LNCaP clone FGC (cell line): ENCODE data around the gene COQ8A.
"Not testable (repeated sequence)": the region's sequence is repeated elsewhere in the genome, so short reads cannot be mapped to it uniquely, and the experiment has no call there.

Experiments
- DNase-seq: peaks from one replicate; pipeline ENCODE4 v3.0.0-alpha.2; 2011; ENCODE audit warnings: low read depth
- H3K4me3 ChIP-seq: 2 replicates; pipeline ENCODE4 v1.5.1; 2011; ENCODE audit warnings: mild to moderate bottlenecking, low read depth, low read length, control low read depth
- TF ChIP-seq, protein P1 (sequence below): IDR thresholded peaks from 2 replicates; pipeline ENCODE4 v1.5.1; 2012; ENCODE audit warnings: mild to moderate bottlenecking; ENCODE audit not compliant: control insufficient read depth, insufficient read depth; ENCODE audit errors: extremely low read depth

COQ8A gene

DNA sequence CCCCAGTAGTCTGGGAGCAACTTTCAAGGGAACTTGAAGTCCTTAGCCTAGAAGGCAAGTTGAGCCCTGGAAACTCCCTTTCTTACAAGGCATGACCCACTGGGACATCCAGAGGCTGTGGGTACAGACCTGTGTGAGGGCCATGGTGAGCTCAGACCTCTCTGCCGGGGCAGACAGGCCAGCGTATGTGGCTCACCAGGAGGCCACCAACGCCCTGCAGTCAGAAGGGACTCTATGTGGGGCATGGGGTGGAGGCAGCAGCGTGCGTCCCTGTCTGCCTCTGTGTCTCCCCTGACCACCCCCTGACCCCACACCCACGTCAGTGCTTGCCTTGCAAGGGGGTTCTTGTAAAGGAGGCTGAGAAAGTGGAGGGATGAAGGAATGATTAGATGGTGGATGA, 10.8 kb downstream of the COQ8A start:
- TF ChIP-seq, protein P1, sequence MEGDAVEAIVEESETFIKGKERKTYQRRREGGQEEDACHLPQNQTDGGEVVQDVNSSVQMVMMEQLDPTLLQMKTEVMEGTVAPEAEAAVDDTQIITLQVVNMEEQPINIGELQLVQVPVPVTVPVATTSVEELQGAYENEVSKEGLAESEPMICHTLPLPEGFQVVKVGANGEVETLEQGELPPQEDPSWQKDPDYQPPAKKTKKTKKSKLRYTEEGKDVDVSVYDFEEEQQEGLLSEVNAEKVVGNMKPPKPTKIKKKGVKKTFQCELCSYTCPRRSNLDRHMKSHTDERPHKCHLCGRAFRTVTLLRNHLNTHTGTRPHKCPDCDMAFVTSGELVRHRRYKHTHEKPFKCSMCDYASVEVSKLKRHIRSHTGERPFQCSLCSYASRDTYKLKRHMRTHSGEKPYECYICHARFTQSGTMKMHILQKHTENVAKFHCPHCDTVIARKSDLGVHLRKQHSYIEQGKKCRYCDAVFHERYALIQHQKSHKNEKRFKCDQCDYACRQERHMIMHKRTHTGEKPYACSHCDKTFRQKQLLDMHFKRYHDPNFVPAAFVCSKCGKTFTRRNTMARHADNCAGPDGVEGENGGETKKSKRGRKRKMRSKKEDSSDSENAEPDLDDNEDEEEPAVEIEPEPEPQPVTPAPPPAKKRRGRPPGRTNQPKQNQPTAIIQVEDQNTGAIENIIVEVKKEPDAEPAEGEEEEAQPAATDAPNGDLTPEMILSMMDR: no peak
- no peak for DNase-seq
- H3K4me3 ChIP-seq: no peak overlapping the region

DNA sequence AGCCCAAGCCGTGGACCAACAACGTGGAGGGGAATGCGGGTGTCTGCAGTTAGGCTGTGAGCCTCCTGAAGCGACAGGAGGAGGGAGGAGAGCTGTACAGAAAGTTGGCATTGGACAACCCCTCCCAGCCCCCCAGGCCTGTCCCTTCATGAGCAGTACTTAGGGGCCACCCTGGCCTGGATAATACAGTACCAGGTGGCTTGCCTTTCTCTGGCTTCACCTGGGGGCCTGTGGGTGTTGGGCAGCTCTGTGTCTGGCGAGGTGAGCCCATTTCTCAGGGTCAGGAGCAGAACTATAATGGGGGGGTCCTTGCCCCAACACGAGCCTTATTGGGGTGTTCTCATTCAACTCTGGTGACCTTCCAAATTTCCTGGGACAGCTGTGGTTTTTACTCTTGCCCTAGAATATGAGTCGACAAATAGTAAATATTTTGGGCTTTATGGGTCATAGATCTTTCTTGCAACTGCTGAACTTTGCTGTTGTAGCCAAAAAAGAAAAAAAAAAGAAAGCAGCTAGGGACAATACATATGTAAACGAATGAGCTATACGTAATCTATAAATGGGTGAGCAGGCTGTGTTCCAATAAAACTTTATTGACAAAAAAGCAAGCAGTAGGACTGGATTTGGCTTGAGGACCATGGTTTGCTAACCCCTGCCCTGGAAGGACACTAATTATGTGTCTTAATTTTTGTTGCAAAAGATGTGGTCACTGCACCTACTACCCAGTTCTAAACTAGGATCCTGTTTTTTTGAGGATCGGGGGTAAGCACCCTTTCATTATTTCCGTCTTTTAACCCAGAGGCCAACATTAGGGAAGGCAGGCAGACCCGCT, 11.4 kb downstream of the COQ8A start:
- H3K4me3 ChIP-seq: no peak overlapping the region
- TF ChIP-seq, protein P1: no peak
- peak; percentile 46 for DNase-seq

DNA sequence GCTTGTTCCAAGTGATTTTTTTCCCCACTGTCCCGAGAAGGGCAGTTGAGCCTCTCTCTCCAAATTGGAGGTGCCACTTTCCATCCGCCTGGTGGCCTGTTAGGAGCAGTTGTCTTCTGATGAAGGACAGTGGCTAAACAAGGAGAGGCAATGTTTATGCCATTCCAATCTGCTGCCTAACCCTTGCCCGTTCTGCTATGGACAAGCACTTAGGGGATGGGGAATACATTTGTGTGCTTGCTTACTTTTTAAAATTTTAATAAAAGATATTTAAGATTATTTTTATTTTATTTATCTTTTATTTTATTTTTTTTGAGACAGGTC, 12.0 kb downstream of the COQ8A start:
- no peak overlapping the region for H3K4me3 ChIP-seq
- DNase-seq: no peak
- TF ChIP-seq, protein P1: no peak

DNA sequence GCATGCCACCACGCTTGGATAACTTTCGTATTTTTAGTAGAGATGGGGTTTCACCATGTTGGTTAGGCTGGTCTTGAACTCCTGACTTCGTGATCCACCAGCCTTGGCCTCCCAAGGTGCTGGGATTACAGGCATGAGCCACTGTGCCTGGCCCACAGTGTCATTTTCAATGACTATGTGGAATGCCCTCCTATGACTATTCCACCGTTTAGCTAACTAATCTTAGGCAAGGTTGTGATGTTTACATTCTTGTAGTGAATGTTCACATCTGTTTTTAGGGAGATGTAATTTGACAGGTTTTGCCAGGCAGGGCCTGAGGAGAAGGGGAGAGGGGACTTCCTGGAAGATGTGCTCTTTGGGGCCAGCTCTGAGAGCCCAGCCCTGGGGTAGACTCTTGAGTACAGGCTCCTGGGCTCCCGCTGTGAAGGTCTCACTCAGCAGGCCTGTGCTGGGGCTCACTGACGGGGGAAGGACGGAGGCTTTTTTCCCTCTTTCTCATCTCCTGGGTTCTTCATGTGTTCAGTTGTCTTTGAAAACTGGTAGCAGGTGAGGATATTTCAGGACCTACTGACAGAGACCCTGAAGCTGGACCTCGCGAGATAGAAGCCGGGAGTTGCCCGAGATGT, 13.2 kb downstream of the COQ8A start:
- TF ChIP-seq, protein P1: no peak
- DNase-seq: no peak
- no peak overlapping the region for H3K4me3 ChIP-seq

DNA sequence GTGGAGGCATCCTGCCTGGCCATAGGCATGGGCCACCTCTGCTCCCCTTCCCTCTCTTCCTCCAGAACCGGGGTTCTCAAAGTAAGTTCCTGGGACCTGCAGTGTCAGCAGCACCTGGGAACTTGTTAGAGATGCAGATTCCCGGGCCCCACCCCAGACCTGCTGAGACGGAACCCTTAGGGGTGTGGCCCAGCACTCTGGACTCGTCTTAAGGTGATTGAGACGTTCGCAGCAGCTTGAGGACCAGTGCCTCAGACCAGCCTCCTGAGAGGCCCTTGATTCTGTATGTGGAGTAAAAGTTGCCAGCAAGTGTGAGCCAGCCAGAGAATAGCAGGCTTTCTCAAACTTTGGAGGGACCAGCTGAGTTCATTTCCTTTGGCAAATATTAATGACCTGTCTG, 14.2 kb downstream of the COQ8A start:
- DNase-seq: no peak
- TF ChIP-seq, protein P1: no peak
- no peak overlapping the region for H3K4me3 ChIP-seq

DNA sequence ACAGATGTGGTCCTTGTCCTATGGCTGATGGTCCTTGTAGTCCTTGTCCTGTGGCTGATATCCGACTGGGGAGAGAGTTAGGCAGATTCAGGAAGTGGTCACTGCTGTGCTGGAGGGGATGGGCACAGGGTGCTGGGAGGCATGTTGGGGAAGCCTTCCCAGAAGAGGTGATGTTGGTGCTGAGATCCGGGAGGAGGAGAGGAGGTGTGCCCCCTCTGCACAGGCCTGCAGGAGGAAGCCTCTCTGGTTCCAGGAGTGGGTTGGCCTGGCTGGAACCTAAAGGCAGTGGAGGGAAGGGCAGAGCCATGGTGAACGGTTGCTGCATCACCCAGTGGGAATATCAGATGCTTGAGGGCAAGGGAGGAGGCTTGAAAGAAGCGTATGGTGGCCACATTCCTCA, 14.7 kb downstream of the COQ8A start:
- H3K4me3 ChIP-seq: no peak overlapping the region
- TF ChIP-seq, protein P1: no peak
- DNase-seq: no peak

DNA sequence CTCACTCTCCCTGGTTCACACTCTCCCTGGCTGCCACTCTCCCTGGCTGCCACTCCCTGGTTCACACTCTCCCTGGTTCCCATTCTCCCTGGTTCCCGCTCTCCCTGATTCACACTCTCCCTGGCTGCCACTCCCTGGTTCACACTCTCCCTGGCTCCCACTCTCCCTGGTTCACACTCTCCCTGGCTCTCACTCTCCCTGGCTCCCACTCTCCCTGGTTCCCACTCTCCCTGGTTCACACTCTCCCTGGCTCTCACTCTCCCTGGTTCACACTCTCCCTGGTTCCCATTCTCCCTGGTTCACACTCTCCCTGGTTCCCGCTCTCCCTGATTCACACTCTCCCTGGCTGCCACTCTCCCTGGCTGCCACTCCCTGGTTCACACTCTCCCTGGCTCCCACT, 15.8 kb downstream of the COQ8A start:
- not testable (repeated sequence) for DNase-seq

More for the DNA sequence above, 15.8 kb downstream of the COQ8A start:
- H3K4me3 ChIP-seq: not testable (repeated sequence)
